HG03565 (cell line): Measurements from ENCODE around the gene MBNL1.

ENCODE experiments used
- ATAC-seq: cut with Tn5 transposase; IDR thresholded peaks from one replicate; pipeline ENCODE4 v1.9.1; 2021; ENCODE audit warnings: mild to moderate bottlenecking, moderate library complexity; ENCODE audit not compliant: unreplicated experiment

MBNL1 gene

DNA sequence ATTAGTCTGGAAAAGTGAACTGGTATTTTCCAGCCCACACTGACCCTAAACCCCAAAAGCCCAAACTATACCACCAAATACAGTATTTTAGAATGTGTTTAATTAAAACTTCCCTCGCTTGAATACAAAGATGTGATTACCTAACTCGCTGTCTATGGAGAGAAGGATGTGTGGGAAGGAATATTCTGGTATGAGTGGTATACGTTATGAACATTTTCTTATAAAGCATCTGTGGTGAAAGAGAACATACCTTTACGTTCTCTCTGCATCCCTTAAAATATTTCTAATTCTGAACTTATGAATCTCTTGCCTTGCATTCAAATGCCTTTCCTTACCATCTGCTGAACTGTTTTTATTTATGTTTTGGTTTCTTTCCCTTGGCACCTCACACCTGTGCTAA is 201.4 kb downstream of the MBNL1 start:
- no peak for ATAC-seq

GRCh38 chr3:152470893-152471292 is 202.2 kb downstream of the MBNL1 start:
- ATAC-seq: no peak

DNA sequence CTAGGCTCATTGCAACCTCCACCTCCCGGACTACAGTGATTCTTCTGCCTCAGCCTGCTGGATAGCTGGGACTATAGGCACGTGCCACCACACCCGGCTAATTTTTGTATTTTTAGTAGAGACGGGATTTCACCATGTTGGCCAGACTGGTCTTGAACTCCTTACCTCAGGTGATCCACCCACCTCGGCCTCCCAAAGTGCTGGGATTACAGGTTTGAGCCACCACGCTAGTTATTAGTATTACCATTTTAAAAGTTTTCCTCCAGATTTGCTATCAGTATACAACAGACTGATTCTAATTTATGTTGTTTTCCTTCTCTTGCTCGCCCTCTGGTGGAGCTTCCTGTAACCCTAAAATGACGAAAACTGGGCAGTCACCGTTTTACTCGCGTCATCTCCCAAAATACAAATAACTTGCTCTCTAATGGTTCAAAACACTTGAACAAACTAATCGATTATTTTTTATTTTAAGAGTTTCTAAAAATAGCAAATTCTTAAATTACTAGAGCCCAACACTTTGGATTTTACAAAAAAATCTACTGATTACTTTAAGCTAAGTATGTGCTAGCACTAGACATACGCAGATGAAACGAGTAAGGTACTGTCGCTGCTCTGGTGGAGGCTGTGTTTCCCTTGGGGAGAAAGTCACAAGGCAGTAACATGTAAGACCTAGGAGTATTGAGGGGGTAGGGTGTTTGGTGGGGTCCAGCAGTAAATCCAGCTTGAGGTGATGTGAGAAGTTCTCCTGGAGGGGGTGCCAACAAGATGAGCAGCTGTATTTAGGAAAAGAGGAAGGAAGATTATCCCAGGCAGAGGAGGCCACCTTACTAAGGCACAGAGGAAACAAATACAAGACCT is 203.3 kb downstream of the MBNL1 start:
- peak; percentile 49 for ATAC-seq

- no peak for ATAC-seq
Measured at GRCh38 chr3:152472672-152472954, 203.9 kb downstream of the MBNL1 start.

DNA sequence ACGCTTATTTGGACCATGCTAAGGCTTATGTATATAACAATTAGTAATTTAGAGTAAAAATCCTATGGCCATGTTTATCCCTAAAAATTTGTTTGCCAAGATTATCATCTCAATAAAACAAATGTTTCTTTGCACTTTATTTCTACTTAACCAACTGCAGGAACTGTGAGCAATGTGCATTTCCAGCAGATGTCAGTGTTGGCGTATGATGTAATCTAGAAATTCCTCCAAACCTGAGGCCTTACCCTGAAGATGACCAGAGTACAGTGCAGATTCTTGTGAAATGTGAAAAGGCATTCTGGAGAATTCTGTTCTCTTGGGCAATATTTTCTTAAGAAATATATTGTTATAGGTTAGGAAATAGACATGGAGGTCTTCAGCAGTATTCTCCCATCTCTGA is 205.9 kb downstream of the MBNL1 start:
- peak; percentile 63 for ATAC-seq

DNA sequence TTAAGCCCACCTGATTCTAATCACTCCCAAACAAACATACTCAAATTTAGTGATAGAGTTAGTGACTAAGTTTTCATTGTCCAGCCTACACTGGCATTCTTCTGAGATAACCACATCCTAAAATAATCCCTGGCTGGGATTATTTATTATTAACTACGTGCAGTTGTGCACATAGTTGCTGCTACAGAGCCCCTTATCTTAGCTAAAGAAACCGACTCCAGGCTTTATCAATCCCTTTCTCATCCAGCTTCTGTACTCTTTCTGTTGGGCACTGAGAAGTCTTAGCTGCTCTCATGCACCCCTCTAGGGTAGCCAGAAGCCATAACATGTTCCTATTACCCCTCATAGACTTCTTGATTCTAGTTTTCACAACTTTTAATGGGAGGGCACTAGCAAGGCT is 208.7 kb downstream of the MBNL1 start:
- no peak for ATAC-seq

DNA sequence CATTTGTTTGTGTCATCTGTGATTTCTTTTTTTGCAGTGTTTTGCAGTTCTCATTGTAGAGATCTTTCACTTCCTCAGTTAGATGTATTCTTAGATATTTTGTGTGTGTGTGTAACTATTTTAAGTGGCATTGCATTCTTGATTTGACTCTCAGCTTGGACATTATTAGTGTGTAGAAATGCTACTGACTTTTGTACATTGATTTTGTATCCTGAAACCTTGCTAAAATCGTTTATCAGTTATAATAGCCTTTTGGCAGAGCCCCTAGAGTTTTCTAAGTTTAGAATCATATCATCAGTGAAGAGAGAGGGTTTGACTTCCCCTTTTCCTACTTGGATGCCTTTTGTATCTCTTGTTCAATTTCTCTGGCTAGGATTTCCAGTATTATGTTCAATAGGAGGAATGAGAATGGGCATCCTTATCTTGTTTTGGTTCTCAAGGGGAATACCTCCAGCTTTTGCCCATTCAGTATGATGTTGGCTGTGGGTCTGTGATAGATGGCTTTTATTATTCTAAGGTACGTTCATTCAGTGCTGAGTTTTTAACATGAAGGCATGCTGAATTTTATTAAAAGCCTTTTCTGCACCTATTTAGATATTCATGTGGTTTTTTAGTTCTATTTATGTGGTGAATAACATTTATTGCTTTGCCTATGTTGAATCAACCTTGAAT is 211.7 kb downstream of the MBNL1 start:
- ATAC-seq: peak; percentile 89

DNA sequence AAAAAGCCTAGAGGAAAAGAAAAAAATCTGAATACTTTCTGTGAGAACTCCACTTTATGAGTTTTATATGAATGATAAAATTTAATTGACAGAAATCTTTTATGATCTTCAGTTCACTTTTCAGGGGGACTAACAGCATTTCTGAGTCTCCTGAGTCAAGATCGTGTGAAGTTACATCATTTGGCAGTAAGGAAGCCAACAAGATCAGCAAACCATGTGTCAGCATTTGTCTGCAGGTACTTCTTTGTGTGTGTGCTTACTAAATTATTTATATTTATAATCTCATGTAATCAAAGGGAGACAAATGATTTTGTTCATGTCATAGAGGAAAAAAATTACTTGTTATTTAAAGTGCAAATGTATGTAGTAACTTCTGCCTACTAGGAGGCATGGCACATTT is 217.6 kb downstream of the MBNL1 start:
- ATAC-seq: no peak

DNA sequence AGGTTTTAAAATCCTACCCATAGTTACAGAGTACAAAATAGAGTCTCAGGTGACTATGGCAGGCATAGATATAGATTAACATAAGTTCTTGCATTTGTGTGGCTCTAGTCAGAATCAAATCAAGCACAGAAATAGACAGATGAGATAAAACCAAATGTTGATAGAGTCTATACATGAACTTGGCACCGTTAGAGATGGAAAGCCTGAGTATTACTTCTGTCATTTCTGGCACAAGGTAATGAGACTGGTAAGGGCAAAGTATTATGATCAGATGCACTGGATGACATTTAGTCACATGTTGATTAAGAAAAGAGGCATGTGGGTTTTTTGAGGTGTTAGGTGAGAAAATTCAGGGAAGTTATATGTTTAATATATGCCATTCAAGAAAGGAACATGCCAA is 219.7 kb downstream of the MBNL1 start:
- no peak for ATAC-seq

GRCh38 chr3:152491922-152492321 is 223.2 kb downstream of the MBNL1 start:
- peak; percentile 60 for ATAC-seq

- ATAC-seq: no peak
Measured at GRCh38 chr3:152496286-152496685, 227.6 kb downstream of the MBNL1 start.

GRCh38 chr3:152496716-152497115 is 228.0 kb downstream of the MBNL1 start:
- peak; percentile 43 for ATAC-seq

DNA sequence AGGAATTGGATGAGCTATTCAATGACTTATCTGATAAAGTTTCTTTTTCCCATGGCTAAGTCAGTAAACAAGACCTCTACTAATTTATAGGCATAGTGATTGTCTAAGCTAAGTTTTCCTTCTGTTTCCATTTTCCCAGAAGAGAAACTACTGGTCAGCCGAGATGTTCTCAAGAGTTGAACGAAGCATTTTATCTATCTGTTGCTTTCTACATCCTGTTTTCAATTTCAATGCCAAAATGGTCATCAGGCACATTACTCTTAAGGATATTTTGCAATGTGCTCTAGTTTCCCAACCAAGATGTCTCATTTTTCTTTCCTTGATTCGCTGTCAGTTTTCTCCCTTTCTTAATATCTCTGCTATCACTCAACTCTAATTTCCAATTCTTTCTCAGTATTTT is 228.7 kb downstream of the MBNL1 start:
- ATAC-seq: no peak

DNA sequence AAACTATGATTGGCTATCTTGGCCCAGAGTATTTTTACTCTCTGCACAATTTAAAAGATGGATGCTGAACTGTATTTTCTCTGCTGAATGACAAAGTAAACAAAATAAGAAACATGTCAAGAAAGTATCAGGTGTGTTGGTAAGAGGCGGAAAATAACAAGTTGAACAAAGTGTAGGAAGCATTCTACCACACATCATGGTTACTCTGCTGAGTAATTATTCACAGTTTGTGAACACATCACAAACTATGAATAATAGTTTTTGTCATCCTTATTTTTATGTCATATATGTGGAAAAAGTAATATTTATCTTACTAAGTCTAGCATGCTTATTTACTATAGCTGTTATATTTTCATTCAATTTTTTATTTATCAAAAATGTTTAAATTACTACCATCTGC is 229.2 kb downstream of the MBNL1 start:
- no peak for ATAC-seq

DNA sequence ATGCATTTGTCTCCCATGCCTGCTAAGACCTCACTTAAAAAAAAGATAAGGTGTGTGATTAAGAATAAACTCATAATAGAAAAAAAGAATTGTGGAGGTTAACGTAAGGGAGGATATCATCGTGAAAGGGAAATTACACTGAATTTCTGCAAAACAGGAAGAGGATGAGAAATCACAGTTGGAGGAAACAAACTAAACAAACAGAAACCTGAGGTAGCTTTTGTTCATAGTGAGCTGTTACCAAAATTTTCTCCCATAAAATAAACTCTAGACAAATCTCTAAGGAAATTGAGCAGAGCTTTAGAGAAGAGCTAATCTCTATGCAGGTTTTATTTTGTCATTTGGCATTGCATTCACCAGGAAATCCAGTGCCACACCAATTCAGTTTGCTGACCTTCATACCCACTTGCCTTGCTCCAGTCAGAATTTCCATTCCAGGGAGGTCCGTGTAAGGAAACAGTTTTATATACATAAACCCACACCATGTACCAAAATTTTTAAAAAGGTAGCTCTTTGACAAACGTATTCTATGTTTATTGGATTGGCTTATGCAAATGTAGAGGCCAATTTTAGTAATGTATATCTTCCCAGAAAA is 231.2 kb downstream of the MBNL1 start:
- ATAC-seq: no peak

DNA sequence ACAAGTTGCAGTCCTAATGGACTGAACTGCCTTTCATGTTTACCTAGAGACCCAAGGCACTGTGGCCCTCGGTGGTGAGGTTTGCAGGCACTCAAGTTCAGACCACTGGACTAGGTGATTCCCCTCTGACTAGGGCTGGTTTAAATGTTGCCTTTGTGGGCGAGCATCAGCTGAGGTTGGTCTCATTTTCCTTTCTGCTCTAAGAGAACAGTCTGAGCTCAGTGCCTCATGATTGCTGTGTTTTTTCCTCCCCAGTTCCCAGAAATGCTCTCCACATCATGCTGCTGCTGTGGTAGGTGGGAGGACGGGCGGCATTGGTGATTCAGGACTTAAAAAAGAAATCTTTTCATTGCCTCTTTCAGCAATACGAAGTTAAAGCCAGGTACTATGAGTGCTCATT is 237.2 kb downstream of the MBNL1 start:
- peak; percentile 94 for ATAC-seq

- no peak for ATAC-seq
Measured at GRCh38 chr3:152508705-152509104, 240.0 kb downstream of the MBNL1 start.

GRCh38 chr3:152511904-152512303 is 243.2 kb downstream of the MBNL1 start:
- ATAC-seq: peak; percentile 82

DNA sequence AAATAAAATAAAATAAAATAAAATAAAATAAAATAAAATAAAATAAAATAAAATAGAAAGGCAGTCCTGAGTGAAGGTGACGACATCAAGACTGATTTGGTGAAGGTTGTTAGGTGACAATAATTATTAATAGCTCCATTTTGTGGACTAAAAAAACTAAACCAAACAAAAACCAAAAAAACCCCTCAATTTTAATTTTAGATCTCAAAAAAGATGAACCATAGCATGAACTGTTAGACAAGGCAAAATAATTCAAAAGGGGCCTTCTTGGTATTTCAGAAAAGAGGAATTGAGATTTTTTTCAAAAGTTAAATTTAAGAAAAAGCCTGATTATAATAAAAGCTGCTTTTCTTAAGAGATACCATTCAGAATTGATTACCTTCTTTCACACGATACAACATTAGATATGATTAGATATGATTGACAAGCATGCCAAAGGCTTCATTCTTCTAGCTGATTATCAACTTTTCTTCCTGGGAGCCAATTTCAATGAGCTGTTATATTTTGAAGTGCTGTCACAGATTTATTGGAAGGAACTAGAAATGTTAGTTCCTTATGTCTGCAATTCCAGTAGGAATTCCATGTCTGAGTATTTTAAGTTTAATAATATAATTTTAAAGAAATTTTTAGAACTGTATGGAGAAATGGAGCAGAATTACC is 244.7 kb downstream of the MBNL1 start:
- ATAC-seq: no peak
